Measurements from ENCODE around the gene CHID1.

Gene CHID1

DNA sequence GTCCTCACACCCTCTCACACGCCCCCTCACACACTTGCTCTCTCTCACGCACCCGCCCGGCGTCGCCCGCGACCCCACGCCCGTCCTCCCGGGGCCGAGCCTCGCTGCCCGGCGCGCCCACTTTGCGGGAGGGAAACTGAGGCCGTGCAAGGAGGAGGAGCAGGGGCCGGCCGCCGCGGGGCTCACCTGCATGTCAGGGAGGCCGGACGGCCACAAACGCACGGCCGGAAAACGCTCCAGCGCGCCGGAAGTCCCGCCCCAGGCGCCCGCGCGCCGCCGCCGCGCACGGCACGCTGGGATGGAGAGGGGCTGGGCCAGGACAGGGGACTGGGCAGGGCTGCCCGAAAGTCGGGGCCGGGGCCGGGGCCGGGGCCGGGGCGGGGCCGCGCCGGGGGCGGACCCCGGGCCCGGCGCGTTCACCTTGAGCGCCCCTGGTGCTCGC is at the start of gene CHID1:
TSS of gene CHID1 (minus strand) at position 222 of the 442 bp plus-strand sequence. CDS start 5,994 bp downstream, outside the sequence.
- peak; percentile 71 for DNase-seq (ENCODE audit: low read depth)

DNA sequence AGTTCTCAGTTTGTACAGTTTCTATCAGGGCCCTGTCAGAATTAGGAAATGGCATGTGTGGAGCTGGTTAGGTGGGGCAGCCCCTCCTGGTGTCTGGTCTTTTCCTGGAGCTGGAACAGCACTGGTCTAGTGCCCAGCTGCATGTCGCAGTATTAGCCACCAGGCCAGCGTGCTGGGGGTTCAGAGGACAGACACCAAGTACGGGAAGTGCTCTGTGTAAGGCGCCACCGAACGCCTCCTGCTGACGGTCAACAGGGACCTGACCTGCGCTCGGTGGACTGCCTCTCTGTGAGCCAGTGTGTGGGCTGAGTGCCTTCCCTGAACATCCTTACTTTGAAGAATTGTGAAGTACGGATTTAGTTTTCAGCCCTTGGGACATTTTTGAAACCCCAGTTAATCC is 49.0 kb upstream of the CHID1 start:
- no peak for DNase-seq (ENCODE audit: low read depth)

DNA sequence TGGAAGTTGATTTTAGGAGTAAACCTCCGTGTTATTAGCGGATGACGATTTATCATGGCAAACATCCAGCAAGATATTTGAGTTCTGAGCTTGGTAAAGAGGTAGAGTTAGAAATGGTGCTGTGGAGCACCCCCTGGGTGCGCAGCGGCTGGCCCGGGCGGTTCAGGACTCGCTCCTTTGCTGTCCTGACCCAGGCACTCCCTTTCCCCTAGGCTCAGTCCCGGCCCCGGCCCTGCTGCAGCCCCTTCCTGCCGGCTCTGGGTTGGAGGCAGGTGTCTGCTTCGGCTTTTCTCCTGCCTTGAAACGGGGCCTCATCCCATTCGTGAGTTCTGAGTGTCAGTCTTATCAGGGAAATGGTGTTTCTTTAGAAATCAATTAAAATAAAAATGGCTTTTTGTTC is 48.4 kb upstream of the CHID1 start:
- DNase-seq (ENCODE audit: low read depth): no peak

DNA sequence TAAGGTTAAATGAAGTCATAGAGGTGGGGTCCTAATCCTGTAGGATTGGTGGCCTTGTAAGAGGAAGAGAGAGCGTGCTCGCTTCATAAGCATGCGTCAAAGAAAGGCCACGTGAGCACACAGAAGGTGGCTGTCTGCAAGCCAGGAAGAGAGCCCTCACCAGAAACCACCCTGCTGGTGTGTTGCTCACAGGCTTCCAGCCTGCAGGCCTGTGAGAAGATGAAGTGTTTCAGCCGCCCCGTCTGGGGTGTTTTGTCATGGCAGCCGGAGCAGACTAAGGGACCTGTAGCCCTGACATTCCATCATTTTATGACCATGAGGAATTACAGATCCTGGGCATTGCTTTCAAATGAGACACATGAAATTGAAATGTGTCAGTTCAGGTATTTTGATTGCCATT is 47.5 kb upstream of the CHID1 start:
- no peak for DNase-seq (ENCODE audit: low read depth)

DNA sequence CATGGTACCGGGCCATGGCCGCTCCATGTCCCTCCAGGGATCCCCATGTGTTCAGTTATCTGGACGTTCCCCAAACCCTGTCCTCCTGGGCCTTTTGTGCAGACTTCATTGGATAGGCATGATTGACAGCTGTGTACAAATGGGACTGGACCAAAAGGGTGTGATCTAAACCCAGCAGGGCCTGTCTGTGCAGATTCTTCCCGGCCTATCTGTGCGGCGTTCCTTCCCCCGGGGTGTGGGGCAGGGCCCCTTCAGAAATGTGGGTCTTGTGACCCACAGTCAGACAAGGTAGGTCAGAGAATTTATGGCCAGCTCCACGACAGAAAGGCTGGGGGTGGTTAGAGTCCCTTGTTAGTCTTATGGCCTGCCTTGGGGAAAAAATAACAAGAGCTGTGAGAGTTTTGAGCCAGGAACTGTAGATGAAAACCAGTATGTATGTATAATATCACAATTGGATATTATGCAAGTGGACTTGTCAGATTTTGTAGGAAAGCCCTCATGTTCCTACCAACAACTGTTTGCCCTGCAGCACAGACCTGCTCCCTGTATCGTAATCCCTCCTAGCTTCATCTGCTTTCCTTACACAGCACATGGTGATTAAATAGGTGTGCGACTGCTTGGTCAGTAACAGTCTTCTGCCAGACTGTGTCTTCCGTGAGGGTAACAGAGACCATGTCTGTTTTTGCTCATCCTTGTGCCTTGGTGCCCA is 46.8 kb upstream of the CHID1 start:
- no peak for DNase-seq (ENCODE audit: low read depth)

DNA sequence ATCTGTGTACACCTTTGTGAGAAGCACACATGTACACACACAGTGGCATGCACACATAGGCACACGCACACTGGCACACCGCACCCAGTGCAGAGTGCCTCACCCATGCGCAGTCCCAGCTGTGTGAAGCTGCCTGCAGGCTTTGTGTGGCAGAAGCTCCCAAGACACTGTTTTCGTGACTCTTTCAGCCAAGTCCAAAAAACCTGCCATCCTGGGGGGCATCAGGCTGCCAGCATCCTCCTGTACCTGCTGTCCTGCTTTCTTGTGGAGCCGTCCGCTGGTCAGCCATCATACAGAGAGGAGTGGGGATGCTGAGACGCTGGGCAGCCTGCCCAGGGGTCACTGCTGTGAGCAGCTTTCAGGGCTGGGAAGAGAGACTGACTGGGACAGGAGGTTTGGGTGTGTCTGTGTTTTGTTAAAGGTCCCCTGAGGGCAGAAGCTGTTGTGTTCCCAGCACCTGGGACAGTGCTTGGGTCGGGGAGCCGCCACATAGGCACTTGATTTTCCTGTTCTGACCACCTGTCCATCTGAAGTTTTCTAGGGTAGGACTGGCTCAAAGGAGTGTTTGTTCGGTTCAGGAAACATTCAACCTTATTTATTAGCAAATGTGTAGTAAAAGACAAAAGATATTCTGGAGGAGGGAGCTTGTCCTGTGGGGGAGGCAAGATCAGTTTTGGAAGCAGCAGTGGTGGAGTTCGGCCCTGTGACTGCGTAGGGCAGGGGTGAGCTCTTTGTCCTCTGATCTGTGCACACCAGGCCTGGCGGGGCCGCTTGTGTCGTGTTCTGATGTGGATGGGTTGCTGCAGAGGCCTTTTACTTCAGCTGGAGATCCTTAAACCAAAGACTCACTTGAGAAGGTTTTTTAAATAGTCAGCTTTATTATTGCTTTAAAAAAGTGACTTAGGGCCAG is 44.8 kb upstream of the CHID1 start:
- DNase-seq (ENCODE audit: low read depth): no peak

DNA sequence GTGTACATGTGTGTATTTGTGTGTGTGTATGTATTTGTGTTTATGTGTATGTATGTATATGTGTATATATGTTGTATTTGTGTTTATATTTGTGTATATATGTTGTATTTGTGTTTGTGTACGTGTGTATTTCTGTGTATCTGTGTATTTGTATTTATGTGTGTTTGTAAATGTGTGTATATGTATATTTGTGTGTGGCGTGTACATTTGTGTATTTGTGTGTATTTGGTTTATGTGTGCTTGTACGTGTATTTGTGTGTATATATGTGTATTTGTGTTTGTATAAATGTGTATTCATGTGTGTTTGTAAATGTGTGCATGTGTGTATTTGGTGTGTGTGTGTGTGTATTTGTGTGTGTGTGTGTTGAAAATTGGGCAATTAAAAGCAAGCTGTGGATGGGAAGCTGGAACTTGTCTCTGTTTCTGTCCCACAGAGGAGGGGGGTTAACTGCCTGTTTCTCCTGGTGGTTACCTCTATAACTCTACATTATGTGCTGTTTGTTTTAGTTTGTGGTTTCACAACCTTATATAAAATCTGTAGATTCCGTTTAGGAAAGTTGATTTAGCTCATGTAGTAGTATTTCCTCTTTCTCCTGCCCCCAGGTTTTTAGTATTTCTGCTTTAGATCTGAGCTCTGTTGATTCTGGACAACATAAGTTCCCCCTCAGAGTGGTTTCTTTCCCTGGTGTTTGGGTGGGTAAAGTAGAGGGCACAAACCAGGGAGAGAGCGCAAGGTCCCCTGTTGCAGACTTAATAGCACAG is 44.0 kb upstream of the CHID1 start:
- no peak for DNase-seq (ENCODE audit: low read depth)

DNA sequence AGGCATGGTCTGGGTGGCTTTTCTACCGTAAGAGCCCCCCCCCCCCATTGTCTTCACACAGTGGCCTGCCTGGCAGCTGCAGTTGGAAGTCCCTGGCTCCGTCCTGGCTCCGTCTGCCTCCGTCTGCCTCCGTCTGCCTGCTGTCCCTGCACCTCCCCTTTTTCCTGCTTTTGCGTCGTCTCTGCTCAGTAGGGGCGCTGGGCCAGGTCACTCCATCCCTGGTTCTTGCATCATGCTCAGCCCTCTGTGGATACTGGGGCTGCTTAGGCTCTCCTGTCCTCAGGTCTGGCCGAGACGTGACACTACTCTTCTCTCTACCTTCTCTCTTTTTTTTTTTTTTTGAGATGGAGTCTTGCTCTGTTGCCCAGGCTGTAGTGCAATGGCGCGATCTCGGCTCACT is 42.9 kb upstream of the CHID1 start:
- DNase-seq (ENCODE audit: low read depth): no peak

DNA sequence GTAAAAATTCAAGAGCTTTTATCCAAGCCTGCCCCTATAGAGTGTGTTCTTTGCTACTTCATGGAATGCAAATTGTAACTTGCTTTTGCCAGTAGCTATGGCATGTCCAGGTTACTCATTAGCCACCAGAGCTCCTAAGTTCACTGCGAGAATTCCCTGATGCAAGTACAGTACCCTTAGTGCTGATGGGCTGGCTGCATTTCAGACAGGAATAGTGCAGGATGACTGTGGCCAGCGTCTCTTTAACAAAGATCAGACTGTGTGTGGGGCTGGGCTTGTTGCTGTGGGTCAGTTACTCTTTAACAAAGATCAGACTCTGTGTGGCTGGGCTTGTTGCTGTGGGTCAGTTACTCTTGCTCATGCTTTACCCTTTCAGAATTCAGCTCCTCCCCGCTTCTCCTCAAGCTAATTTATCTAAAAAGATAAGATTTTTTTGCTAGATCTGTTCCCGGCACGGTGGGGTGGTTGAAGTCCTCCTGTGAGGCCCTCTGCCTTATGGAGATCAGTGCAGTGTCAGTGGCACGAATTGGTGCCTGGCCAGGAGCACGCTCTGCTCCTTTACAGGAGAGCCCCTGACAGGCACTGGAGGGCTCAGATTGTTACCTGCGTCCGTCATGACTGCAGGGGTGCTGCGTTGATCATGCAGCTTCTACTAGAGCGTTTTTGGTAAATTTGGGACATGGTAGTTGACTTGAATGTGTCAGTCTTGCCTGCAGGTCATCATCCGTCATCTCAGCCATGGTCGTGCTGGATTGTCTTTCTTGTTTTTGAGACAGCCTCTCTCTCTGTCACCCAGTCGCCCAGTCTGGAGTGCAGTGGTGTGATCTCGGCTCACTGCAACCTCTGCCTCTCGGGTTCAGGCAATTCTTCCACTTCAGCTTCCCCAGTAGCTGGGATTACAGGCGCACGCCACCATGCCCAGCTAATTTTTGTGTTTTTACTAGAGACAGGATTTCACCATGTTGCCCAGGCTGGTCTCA is 42.1 kb upstream of the CHID1 start:
- no peak for DNase-seq (ENCODE audit: low read depth)

DNA sequence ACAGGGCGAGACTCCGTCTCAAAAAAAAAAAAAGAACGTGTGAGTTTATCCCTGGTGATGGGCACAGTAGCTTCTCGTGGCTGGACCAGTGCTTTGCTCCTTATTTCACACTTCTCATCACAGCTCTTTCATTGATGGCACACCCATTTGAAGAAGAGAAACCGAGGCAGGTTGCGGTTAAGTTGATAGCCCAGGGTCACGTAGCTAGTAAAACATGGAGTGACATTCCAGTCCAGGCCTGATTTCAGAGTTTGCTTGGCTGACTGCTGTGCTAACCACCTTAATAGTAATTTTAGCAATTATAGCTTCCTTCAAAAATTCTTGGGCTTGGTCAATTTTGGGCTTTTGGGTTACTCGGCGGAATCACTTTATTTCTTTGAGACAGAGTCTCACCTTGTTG is 40.9 kb upstream of the CHID1 start:
- no peak for DNase-seq (ENCODE audit: low read depth)

DNA sequence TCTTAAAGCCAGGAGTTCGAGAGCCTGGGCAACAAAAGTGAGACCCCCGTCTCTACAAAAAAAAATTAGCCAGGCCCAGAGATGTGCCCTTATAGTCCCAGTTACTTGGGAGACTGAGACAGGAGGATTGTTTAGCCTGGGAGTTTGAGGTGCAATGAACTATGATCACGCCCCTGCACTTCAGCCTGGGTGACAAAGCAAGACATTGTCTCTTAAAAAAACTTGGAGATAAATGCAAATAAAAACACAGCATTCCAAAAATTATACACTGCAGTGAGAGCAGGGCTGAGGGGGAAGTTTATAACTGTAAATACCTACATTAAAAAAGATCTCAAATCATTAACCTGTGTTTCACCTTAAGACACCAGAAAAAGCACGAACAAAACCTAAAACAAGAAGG is 37.1 kb upstream of the CHID1 start:
- no peak for DNase-seq (ENCODE audit: low read depth)

DNA sequence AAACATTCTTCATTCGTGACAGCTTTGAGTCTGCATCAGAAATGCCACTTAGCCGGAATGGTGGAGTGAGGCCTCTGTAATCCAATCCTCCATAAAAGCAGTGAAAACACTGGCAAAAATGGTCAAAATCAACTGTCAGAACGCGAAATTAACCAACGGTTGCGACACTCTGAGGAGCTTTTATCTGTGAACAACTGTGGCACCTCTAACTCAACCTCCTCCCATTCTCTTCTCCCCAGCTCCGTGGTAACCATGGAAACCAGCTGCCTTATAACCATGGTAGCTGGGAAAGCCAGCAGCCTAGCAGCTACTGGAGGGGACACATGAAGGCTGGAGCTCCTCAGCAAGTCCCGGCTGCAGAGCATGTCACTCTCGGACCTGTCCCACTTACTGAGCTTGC is 35.4 kb upstream of the CHID1 start:
- DNase-seq (ENCODE audit: low read depth): no peak

DNA sequence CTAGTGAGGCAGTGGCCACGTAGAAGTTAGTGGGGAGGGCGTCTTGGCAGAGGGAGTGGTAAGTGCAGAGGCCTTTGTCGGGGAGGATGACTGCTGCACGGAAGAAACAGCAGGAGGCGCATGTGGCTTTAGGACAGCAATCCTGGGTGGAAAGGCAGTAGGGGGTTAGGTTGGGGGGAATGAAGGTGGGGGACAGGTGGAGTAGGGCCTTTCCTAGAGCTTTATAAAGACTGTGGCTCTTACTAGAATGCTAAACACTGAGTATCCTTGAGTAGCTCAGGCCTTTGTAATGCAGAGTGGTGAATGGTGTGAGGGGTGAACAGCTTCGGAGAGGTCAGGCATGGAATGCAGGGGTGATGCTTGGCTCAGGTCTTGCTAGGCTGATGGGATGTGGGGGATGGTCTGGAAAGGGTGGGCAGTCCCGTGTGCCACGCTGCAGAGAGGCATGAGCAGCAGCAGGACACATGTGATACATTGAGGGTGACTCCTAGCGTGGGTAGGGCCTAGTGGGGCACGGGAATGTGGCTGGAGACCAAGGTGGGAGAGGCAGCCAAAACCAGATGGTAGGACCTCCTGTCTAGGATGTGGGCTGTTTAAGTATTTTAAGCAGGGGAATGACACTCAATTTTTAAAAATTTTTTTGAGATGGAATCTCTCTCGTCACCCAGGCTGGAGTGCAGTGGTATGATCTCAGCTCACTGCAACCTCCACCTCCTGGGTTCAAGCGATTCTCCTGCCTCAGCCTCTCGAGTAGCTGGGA is 34.3 kb upstream of the CHID1 start:
- no peak for DNase-seq (ENCODE audit: low read depth)

DNA sequence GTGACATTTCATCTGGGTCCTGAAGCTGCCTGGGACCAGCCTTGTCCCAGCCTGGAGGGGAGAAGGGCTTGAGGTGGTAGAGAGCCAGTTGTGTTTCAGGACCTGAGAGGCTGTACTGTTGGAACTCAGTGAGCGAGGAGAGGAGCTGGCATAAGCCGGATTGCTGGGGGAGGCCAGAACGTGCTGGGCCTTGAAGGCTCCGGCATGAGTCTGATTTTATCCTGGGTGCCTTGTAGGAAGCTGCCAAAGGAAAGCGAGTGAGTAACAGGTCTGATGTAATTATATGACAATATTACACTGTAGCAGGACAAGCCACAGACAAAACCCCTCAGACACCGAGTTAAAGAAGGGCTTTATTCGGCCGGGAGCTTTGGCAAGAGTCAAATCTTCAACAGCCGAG is 32.2 kb upstream of the CHID1 start:
- DNase-seq (ENCODE audit: low read depth): no peak

DNA sequence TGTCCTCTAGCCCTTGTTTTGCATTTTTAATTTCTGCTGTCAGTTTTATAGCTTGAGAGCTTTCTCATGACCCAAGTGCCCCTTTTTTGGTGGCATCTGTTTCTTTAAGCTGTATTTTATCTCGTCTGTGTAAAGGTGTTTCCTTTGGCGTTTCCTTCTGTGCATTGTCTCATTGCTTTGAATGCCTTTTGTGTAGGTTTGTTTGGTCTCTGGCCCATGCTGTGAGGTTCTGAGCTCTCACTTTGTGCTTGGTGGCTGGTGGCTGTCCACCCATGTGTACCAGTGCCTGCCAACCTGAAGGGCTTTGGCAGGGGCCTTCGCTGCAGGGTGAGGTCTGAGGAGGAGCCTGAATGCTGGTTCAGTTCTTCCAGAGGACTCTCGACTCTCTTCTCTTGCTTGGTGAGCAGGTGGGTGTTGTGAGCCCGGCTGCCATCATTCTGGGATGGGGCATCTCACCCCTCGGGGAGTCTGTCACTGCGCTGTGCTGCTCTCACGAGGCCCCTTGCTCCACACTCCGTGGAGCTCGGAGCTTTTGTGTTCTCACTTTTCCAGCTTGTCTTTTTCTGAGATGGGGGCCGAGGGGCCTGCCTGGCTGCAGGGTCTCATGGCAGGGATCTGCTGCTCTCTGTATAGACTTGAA is 30.0 kb upstream of the CHID1 start:
- no peak for DNase-seq (ENCODE audit: low read depth)

DNA sequence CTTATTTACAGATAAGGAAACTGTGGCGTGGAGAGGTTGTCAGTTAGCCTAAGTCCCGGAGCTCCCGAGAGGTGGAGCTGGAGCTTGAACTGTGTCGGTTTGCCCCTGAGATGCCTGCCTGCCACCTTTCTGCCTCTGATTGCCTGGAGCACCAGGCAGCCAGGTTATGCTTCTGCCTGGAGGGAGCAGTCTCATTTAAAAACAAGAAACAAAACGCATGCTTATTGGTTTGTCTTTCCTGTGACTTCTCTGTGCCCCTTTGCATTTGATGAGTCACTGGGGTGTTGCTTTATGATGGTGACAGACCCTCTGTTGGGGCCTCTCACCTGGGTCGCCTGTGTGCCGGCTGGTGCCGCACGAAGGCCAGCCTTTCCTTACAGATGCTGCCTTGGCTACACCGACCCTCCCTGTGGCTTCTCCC is 27.2 kb upstream of the CHID1 start:
- no peak for DNase-seq (ENCODE audit: low read depth)

DNA sequence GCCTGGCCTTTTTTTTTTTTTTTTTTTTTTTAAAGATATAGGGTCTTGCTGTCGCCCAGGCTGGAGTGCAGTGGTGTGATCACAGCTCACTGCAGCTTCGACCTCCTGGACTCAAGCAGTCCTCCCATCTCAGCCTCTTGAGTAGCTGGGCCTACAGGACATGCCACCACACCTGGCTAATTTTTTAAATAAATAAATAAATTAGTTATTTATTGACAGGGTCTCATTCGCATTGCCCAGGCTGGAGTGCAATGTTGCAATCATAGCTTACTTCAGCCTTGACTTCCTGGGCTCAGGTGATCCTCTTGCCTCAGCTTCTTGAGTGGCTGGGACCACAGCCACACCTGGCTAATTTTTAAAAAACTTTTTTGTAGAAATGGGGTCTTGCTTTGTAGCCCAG is 25.6 kb upstream of the CHID1 start:
- DNase-seq (ENCODE audit: low read depth): no peak

DNA sequence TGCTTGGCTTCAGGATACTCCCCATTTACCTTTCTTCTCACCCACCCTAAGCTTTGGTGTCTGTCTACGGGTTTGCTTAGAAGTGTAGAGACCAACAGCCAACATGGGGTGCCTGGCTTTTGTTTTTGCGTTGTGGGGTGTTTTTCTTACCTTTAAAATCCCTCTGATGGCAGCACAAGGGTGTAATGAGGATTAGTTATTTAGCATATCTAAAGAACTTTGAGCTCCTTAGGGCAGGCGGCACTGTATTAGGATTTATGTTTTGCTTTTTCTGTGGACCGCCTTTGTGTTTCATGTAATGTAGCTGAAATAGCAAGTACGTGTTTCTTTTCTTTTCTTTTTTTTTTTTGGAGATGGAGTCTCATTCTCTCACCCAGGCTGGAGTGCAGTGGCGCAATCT is 23.9 kb upstream of the CHID1 start:
- no peak for DNase-seq (ENCODE audit: low read depth)

DNA sequence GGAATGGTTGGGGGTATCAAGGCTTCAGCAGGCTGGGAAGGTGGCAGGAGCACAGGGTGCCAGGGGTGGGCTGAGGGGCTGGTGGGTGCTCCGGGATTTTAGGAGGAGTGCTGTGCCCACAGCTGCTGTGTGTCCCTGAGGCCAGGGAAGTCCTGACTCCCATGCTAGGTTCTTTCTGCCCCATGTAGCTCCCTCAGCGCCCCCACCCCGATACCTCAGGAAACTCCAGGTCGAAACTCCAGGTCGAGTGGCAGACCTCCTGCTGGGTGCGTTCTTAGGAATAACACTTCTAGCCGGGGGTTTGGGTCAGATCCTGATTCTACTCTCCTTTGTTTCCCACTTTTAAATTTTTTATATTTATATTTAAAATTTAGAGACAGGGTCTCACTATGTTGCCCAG is 23.3 kb upstream of the CHID1 start:
- no peak for DNase-seq (ENCODE audit: low read depth)

All from stimulated activated CD8-positive, alpha-beta memory T cell treated with anti-CD3 and anti-CD28 coated beads, Interleukin-7, amount 100 ng/mL, for 24 hours (primary cell).